Measurements from ENCODE around the gene TRPM7. TPM values are rescaled to one million over a fixed set of nuclear protein-coding genes. Genes with fewer than 3 reads are reported as not detected.
"Not testable (repeated sequence)": the region's sequence is repeated elsewhere in the genome, so short reads cannot be mapped to it uniquely, and the experiment has no call there.

The TRPM7 gene
- total and polyA plus RNA-seq, 7 donors = 3.7 to 53.7 (median 32.2) TPM

DNA sequence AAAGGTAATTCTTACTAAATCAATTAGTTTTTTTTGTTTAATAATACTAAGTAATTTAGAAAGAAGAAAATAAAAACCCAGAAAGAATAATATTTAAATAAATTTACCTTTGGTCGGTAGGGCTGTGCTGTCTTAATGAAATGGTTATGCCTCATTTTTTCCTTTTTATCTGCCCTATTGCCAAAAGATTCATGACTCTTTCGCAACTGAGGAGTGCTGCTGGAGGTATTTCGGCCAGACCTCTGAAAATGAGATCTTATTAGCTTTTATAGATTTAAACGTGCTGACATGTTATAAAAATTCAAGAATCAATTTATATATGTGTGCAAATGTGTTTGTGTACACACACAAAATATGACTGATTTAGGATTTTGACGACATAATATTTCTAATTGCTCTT, 73.0 kb downstream of the TRPM7 start:
- Histone ChIP-seq H3K4me1 (no peaks in the 10 kb centered on the region), H3K9me3 (no peaks in the 10 kb centered on the region), H3K36me3 (peaks cover 0 to 75% (median 11%) of the 10 kb centered on the region in 4 donors), H3K4me3 (no peak overlapping the region), H3K27me3 (no peaks in the 10 kb centered on the region), H3K27ac (no peak overlapping the region)
- intact Hi-C loops (cut with DNase I) = no loop called here
- no peak for DNase-seq
- no peak for TF ChIP-seq POLR2AphosphoS5 (IDR thresholded peaks at IDR 0.05)
- TF ChIP-seq EP300 (IDR thresholded peaks at IDR 0.05) = no peak
- no peak for TF ChIP-seq POLR2A (IDR thresholded peaks at IDR 0.05)
- TF ChIP-seq, protein P1, sequence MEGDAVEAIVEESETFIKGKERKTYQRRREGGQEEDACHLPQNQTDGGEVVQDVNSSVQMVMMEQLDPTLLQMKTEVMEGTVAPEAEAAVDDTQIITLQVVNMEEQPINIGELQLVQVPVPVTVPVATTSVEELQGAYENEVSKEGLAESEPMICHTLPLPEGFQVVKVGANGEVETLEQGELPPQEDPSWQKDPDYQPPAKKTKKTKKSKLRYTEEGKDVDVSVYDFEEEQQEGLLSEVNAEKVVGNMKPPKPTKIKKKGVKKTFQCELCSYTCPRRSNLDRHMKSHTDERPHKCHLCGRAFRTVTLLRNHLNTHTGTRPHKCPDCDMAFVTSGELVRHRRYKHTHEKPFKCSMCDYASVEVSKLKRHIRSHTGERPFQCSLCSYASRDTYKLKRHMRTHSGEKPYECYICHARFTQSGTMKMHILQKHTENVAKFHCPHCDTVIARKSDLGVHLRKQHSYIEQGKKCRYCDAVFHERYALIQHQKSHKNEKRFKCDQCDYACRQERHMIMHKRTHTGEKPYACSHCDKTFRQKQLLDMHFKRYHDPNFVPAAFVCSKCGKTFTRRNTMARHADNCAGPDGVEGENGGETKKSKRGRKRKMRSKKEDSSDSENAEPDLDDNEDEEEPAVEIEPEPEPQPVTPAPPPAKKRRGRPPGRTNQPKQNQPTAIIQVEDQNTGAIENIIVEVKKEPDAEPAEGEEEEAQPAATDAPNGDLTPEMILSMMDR (IDR thresholded peaks at IDR 0.05) = no peak
- 89 to 92% methylated on average over 5 of the region's 5 CpGs for WGBS, 2 donors

DNA sequence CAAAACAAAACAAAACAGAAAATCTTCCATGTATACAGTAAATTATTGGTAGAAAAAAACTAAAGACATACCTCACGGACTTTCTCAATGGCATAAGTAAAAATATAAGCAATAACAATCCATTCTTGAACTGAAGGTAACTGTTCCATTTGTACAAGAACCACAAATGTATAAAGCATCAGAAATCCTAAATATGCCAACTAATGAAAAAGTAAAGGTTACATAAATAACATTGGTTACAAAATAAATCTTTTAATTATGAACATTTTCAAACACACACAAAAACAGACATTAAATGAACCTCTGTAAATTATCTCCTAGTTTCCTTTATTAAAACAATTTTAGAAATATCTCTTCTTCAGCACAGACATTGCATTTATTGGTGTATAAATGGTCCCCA, 79.5 kb downstream of the TRPM7 start:
- WGBS, 2 donors = 94 to 96% methylated on average over 1 of the region's 1 CpG
- H3K4me3 ChIP-seq = no peak overlapping the region
- no peak for DNase-seq
- no peaks in the 10 kb centered on the region for H3K9me3 ChIP-seq
- no peaks in the 10 kb centered on the region for H3K27me3 ChIP-seq
- H3K36me3 ChIP-seq = peaks cover 4 to 94% (median 24%) of the 10 kb centered on the region in 4 donors
- no peak for TF ChIP-seq POLR2AphosphoS5 (IDR thresholded peaks at IDR 0.05)
- TF ChIP-seq POLR2A (IDR thresholded peaks at IDR 0.05) = no peak
- no peak for TF ChIP-seq EP300 (IDR thresholded peaks at IDR 0.05)
- TF ChIP-seq, protein P1 (IDR thresholded peaks at IDR 0.05) = no peak
- H3K4me1 ChIP-seq = no peaks in the 10 kb centered on the region
- intact Hi-C loops (cut with DNase I) = no loop called here
- no peak overlapping the region for H3K27ac ChIP-seq

DNA sequence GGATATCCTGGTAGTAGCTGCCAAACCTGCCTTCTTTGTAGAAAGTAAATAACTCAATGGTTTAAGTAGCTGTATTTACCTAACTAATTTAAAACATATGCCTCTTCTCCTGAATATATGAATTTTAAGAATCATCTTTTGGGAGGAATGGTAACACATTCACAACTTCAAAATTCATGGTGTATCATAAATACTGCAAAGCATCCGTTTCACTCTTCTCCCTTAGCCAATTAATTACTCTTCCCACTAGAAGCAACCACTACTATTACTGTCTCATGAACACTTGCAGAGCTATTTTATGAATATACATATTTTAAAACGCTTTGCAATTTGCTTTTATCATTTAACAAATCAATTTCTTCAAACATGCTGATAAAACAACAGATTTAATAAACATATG, 81.1 kb downstream of the TRPM7 start:
- Histone ChIP-seq H3K27ac (no peak overlapping the region), H3K9me3 (peaks cover 0 to 2% (median 0%) of the 10 kb centered on the region in 4 donors), H3K4me3 (no peak overlapping the region), H3K36me3 (peaks cover 4 to 91% (median 19%) of the 10 kb centered on the region in 4 donors), H3K27me3 (no peaks in the 10 kb centered on the region), H3K4me1 (no peaks in the 10 kb centered on the region)
- 88 to 92% methylated on average over 2 of the region's 2 CpGs for WGBS, 2 donors
- intact Hi-C loops (cut with DNase I) = no loop called here
- no peak for TF ChIP-seq EP300 (IDR thresholded peaks at IDR 0.05)
- TF ChIP-seq, protein P1 (IDR thresholded peaks at IDR 0.05) = no peak
- TF ChIP-seq POLR2AphosphoS5 (IDR thresholded peaks at IDR 0.05) = no peak
- TF ChIP-seq POLR2A (IDR thresholded peaks at IDR 0.05) = no peak
- DNase-seq = no peak

DNA sequence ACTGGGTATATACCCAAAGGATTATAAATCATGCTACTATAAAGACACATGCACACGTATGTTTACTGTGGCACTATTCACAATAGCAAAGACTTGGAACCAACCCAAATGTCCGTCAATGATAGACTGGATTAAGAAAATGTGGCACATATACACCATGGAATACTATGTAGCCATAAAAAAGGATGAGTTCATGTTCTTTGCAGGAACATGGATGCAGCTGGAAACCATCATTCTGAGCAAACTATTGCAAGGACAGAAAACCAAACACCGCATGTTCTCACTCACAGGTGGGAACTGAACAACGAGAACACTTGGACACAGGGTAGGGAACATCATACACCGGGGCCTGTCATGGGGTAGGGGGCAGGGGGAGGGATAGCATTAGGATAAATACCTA, 84.6 kb downstream of the TRPM7 start:
- intact Hi-C loops (cut with DNase I); H3K27me3 ChIP-seq; DNase-seq; H3K27ac ChIP-seq; H3K4me1 ChIP-seq; H3K4me3 ChIP-seq; H3K9me3 ChIP-seq: not testable (repeated sequence)
- 94 to 95% methylated on average over 4 of the region's 5 CpGs for WGBS, 2 donors
- peaks cover 4 to 93% (median 16%) of the 10 kb centered on the region in 4 donors for H3K36me3 ChIP-seq

DNA sequence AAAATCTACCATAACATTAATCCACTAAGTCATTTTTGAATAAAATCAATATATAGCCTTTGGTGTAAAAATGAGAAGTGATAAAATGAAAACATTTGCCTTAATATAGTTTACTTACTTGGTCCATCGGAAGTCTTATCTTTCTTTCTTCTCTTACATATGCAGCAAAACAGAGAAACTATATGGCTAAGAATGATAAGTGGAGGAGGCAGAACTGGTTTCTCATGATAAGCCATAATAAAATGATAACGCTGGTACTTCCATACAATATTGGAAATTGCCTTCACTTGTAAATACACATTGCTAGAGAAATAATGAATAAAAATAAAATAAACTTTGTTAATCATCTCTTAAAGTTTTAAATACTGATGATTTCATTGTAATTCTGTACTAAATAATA, 92.3 kb downstream of the TRPM7 start:
- Histone ChIP-seq H3K27me3 (no peaks in the 10 kb centered on the region), H3K36me3 (peaks cover 15 to 96% (median 26%) of the 10 kb centered on the region in 4 donors), H3K4me3 (no peak overlapping the region), H3K27ac (no peak overlapping the region), H3K9me3 (no peaks in the 10 kb centered on the region), H3K4me1 (no peaks in the 10 kb centered on the region)
- TF ChIP-seq POLR2AphosphoS5 (IDR thresholded peaks at IDR 0.05) (no peak), POLR2A (IDR thresholded peaks at IDR 0.05) (no peak), EP300 (IDR thresholded peaks at IDR 0.05) (no peak)
- TF ChIP-seq, protein P1 (IDR thresholded peaks at IDR 0.05) = no peak
- WGBS, 2 donors = 76 to 88% methylated on average over 2 of the region's 2 CpGs
- intact Hi-C loops (cut with DNase I) = no loop called here
- no peak for DNase-seq
